AG04449 (cell line): ENCODE results near the gene C5.

Experiments
- CTCF ChIA-PET: fragments of 350-600 bp; formaldehyde crosslinking; extraction: SDS; loops from one replicate; lab custom pipeline; 2021; ENCODE audit warnings: antibody characterized with exemption; lab: Yijun Ruan, JAX
- POLR2A ChIA-PET: fragments of 400-600, 350-600 bp; formaldehyde crosslinking; extraction: SDS; loops from one replicate; lab custom pipeline; 2020; ENCODE audit warnings: antibody characterized with exemption, inconsistent platforms; lab: Yijun Ruan, JAX
- DNase-seq: peaks from one replicate; pipeline ENCODE4 v3.0.0-alpha.2; 2010; ENCODE audit warnings: low read depth, low spot score
- H3K4me3 ChIP-seq: 2 replicates; pipeline ENCODE4 v1.5.1; 2011; ENCODE audit warnings: low read depth, mild to moderate bottlenecking, control low read depth, low read length
- CTCF ChIP-seq: IDR thresholded peaks from one replicate; pipeline ENCODE4 v1.5.1; 2011; ENCODE audit warnings: mild to moderate bottlenecking, moderate library complexity, low read length, control low read depth, inconsistent platforms; ENCODE audit not compliant: insufficient read depth; ENCODE audit errors: missing control alignments

The C5 gene

GRCh38 chr9:121082075-121082474 is 32.0 kb upstream of the C5 start:
- DNase-seq, result no peak
- ChIA-PET POLR2A (interaction anchor here (0.6 kb wide), 1 partner anchor 104 kb away, joined by 3 read pairs; no protein-coding TSS in a partner anchor), CTCF (interaction anchor here (0.7 to 2.8 kb wide), 3 partner anchors 9 to 497 kb away, joined by 3 to 10 read pairs (median 4); no protein-coding TSS in a partner anchor)
- TF ChIP-seq CTCF, result no peak
- H3K4me3 ChIP-seq, result no peak overlapping the region

- DNase-seq, result no peak
- ChIA-PET POLR2A (no interaction called here), CTCF (interaction anchor here (1.0 to 7.0 kb wide), 6 partner anchors 11 to 1047 kb away, joined by 3 to 92 read pairs (median 4); no protein-coding TSS in a partner anchor)
- no peak for TF ChIP-seq CTCF
- peak overlapping the region; percentile 78 for H3K4me3 ChIP-seq
Observed at GRCh38 chr9:121075251-121076036, 25.4 kb upstream of the C5 start.

- no peak for TF ChIP-seq CTCF
- CTCF ChIA-PET, result interaction anchor here (1.1 to 7.0 kb wide), 3 partner anchors 14 to 1048 kb away, joined by 3 to 92 read pairs (median 85); no protein-coding TSS in a partner anchor
- POLR2A ChIA-PET, result no interaction called here
- no peak for DNase-seq
- H3K4me3 ChIP-seq, result peak within 1 kb of the TSS; percentile 78
Observed at GRCh38 chr9:121074370-121075250, 24.5 kb upstream of the C5 start, which contains the start of gene CNTRL. CNTRL (plus strand) TSS chr9:121074955; CDS start chr9:121088327, 13,372 bp downstream.

- CTCF ChIA-PET, result interaction anchor here (0.9 to 7.0 kb wide), 6 partner anchors 13 to 341 kb away, joined by 3 to 92 read pairs (median 10); no protein-coding TSS in a partner anchor
- no peak for DNase-seq
- H3K4me3 ChIP-seq, result peak overlapping the region; percentile 21; the same call in 1 of the 2 replicates
Observed at GRCh38 chr9:121073038-121073437, 23.0 kb upstream of the C5 start.

GRCh38 chr9:121071756-121072421 is 21.8 kb upstream of the C5 start:
- DNase-seq, result no peak
- peak overlapping the region; percentile 46 for H3K4me3 ChIP-seq
- ChIA-PET POLR2A (no interaction called here), CTCF (interaction anchor here (0.7 to 7.0 kb wide), 8 partner anchors 12 to 452 kb away, joined by 3 to 92 read pairs (median 5); no protein-coding TSS in a partner anchor)
- TF ChIP-seq CTCF, result no peak

More at GRCh38 chr9:121073038-121073437, 23.0 kb upstream of the C5 start:
- POLR2A ChIA-PET, result interaction anchor here (0.5 kb wide), 1 partner anchor 287 kb away, joined by 4 read pairs; no protein-coding TSS in a partner anchor
- no peak for TF ChIP-seq CTCF
